IPS-18c (cell line): ENCODE data around the gene ARMC7.
"Not testable (repeated sequence)": the region's sequence is repeated elsewhere in the genome, so short reads cannot be mapped to it uniquely, and the experiment has no call there.

Source experiments
- H3K4me3 ChIP-seq: 2 replicates; pipeline ENCODE4 v1.7.0; 2013; ENCODE audit warnings: low read depth, mild to moderate bottlenecking, low read length, moderate library complexity; ENCODE audit not compliant: insufficient read depth
- H3K9me3 ChIP-seq: one replicate; pipeline ENCODE4 v1.6.1; 2013; ENCODE audit warnings: mild to moderate bottlenecking, low read length, moderate library complexity; ENCODE audit not compliant: control insufficient read depth, insufficient read depth

Gene ARMC7

GRCh38 chr17:75133001-75133400 is 23.2 kb downstream of the ARMC7 start:
- H3K4me3 ChIP-seq: no peak overlapping the region

GRCh38 chr17:75133607-75134347 is 24.0 kb downstream of the ARMC7 start:
- H3K9me3 ChIP-seq, H3K4me3 ChIP-seq: not testable (repeated sequence)

More at GRCh38 chr17:75133001-75133400, 23.2 kb downstream of the ARMC7 start:
- no peaks in the 10 kb centered on the region for H3K9me3 ChIP-seq

- Histone ChIP-seq H3K9me3 (no peaks in the 10 kb centered on the region), H3K4me3 (no peak overlapping the region)
These were observed 25.7 kb downstream of the ARMC7 start for GRCh38 chr17:75135452-75135851.

GRCh38 chr17:75135946-75136345 is 26.2 kb downstream of the ARMC7 start:
- H3K4me3 ChIP-seq: no peak overlapping the region
- no peaks in the 10 kb centered on the region for H3K9me3 ChIP-seq

- not testable (repeated sequence) for H3K4me3 ChIP-seq, H3K9me3 ChIP-seq
These were observed 28.0 kb downstream of the ARMC7 start for GRCh38 chr17:75137762-75138161.

GRCh38 chr17:75138519-75138918 is 28.8 kb downstream of the ARMC7 start:
- Histone ChIP-seq H3K9me3 (no peaks in the 10 kb centered on the region), H3K4me3 (no peak overlapping the region)

- Histone ChIP-seq H3K4me3 (no peak overlapping the region), H3K9me3 (no peaks in the 10 kb centered on the region)
These were observed 32.6 kb downstream of the ARMC7 start for GRCh38 chr17:75142236-75142971.

GRCh38 chr17:75144816-75145512 is 35.2 kb downstream of the ARMC7 start:
- Histone ChIP-seq H3K4me3 (no peak overlapping the region), H3K9me3 (no peaks in the 10 kb centered on the region)

- H3K9me3 ChIP-seq: no peaks in the 10 kb centered on the region
- H3K4me3 ChIP-seq: no peak overlapping the region
These were observed 36.8 kb downstream of the ARMC7 start for GRCh38 chr17:75146592-75146991.

GRCh38 chr17:75147878-75148546 is 38.2 kb downstream of the ARMC7 start:
- no peak overlapping the region for H3K4me3 ChIP-seq
- H3K9me3 ChIP-seq: no peaks in the 10 kb centered on the region

GRCh38 chr17:75151930-75152329 is 42.2 kb downstream of the ARMC7 start:
- H3K9me3 ChIP-seq: no peaks in the 10 kb centered on the region
- peak overlapping the region; percentile 98; the same call in 1 of the 2 replicates for H3K4me3 ChIP-seq

GRCh38 chr17:75152523-75152921 is 42.8 kb downstream of the ARMC7 start:
- no peaks in the 10 kb centered on the region for H3K9me3 ChIP-seq
- peak overlapping the region; percentile 98 for H3K4me3 ChIP-seq

- no peaks in the 10 kb centered on the region for H3K9me3 ChIP-seq
- H3K4me3 ChIP-seq: peak overlapping the region; percentile 98
These were observed 43.4 kb downstream of the ARMC7 start for GRCh38 chr17:75152922-75153779.

- Histone ChIP-seq H3K4me3 (peak overlapping the region; percentile 98), H3K9me3 (no peaks in the 10 kb centered on the region)
These were observed 44.0 kb downstream of the ARMC7 start for GRCh38 chr17:75153780-75154194.

- Histone ChIP-seq H3K9me3 (no peaks in the 10 kb centered on the region), H3K4me3 (peak within 1 kb of the TSS; percentile 98)
These were observed 44.7 kb downstream of the ARMC7 start, which contains the start of gene JPT1 for GRCh38 chr17:75154195-75155106. JPT1 (minus strand) TSS chr17:75154512; CDS start chr17:75154397, 115 bp downstream.
